ENCODE data around the gene KDM5C.

The KDM5C gene

GRCh38 chrX:53163436-53163835, 61.6 kb downstream of the KDM5C start:
- Histone ChIP-seq H3K79me2 (ENCODE audit: control insufficient read depth, low read length) (no peaks in the 10 kb centered on the region), H3K9me3 (ENCODE audit: control insufficient read depth, insufficient read depth, low read length) (no peaks in the 10 kb centered on the region), H3K36me3 (ENCODE audit: control insufficient read depth, low read length) (no peaks in the 10 kb centered on the region), H3K27me3 (ENCODE audit: control insufficient read depth, low read length) (no peaks in the 10 kb centered on the region), H3K4me3 (ENCODE audit: low read length) (no peak overlapping the region), H3K4me1 (ENCODE audit: control insufficient read depth, low read length) (peaks cover 16% of the 10 kb centered on the region), H3F3A (ENCODE audit: control insufficient read depth, insufficient read depth) (no peaks in the 10 kb centered on the region), H3K9me2 (replicated peaks; ENCODE audit: control insufficient read depth, low read length) (no peaks in the 10 kb centered on the region), H4K20me1 (ENCODE audit: control insufficient read depth, insufficient read depth, low read depth, low read length) (no peaks in the 10 kb centered on the region), H3K4me2 (ENCODE audit: low read length) (no peak overlapping the region), H3K27ac (ENCODE audit: low read depth, low read length) (no peak overlapping the region)
- TF ChIP-seq CTCF (IDR thresholded peaks at IDR 0.05; ENCODE audit: low read depth, low read length, poor library complexity, severe bottlenecking) (no peak), EZH2phosphoT487 (IDR thresholded peaks at IDR 0.05; ENCODE audit: borderline replicate concordance, low read length) (no peak)

- no peaks in the 10 kb centered on the region for H3K9me2 ChIP-seq (replicated peaks; ENCODE audit: control insufficient read depth, low read length)
- H3K4me1 ChIP-seq (ENCODE audit: control insufficient read depth, low read length) = peaks cover 2% of the 10 kb centered on the region; the same call in 1 of the 2 replicates
- no peak overlapping the region for H3K4me2 ChIP-seq (ENCODE audit: low read length)
- no peaks in the 10 kb centered on the region for H3K79me2 ChIP-seq (ENCODE audit: control insufficient read depth, low read length)
- no peaks in the 10 kb centered on the region for H3K9me3 ChIP-seq (ENCODE audit: control insufficient read depth, insufficient read depth, low read length)
- no peak overlapping the region for H3K27ac ChIP-seq (ENCODE audit: low read depth, low read length)
- no peak overlapping the region for H3K4me3 ChIP-seq (ENCODE audit: low read length)
- no peak for TF ChIP-seq EZH2phosphoT487 (IDR thresholded peaks at IDR 0.05; ENCODE audit: borderline replicate concordance, low read length)
- TF ChIP-seq CTCF (IDR thresholded peaks at IDR 0.05; ENCODE audit: low read depth, low read length, poor library complexity, severe bottlenecking) = no peak
- no peaks in the 10 kb centered on the region for H3K27me3 ChIP-seq (ENCODE audit: control insufficient read depth, low read length)
- H3F3A ChIP-seq (ENCODE audit: control insufficient read depth, insufficient read depth) = no peaks in the 10 kb centered on the region
- no peaks in the 10 kb centered on the region for H3K36me3 ChIP-seq (ENCODE audit: control insufficient read depth, low read length)
- no peaks in the 10 kb centered on the region for H4K20me1 ChIP-seq (ENCODE audit: control insufficient read depth, insufficient read depth, low read depth, low read length)
These were observed 64.6 kb downstream of the KDM5C start for GRCh38 chrX:53160297-53160983.

- Histone ChIP-seq H3K4me2 (ENCODE audit: low read length) (no peak overlapping the region), H3K79me2 (ENCODE audit: control insufficient read depth, low read length) (no peaks in the 10 kb centered on the region), H3F3A (ENCODE audit: control insufficient read depth, insufficient read depth) (no peaks in the 10 kb centered on the region), H3K36me3 (ENCODE audit: control insufficient read depth, low read length) (no peaks in the 10 kb centered on the region), H3K9me3 (ENCODE audit: control insufficient read depth, insufficient read depth, low read length) (no peaks in the 10 kb centered on the region), H3K4me3 (ENCODE audit: low read length) (no peak overlapping the region), H3K27ac (ENCODE audit: low read depth, low read length) (no peak overlapping the region), H4K20me1 (ENCODE audit: control insufficient read depth, insufficient read depth, low read depth, low read length) (no peaks in the 10 kb centered on the region), H3K9me2 (replicated peaks; ENCODE audit: control insufficient read depth, low read length) (no peaks in the 10 kb centered on the region), H3K27me3 (ENCODE audit: control insufficient read depth, low read length) (no peaks in the 10 kb centered on the region), H3K4me1 (ENCODE audit: control insufficient read depth, low read length) (no peaks in the 10 kb centered on the region)
- no peak for TF ChIP-seq EZH2phosphoT487 (IDR thresholded peaks at IDR 0.05; ENCODE audit: borderline replicate concordance, low read length)
- no peak for TF ChIP-seq CTCF (IDR thresholded peaks at IDR 0.05; ENCODE audit: low read depth, low read length, poor library complexity, severe bottlenecking)
These were observed 65.8 kb downstream of the KDM5C start for GRCh38 chrX:53159184-53159583.

Data from DOHH2 (cell line).